Brain microvascular endothelial cell (primary cell): ENCODE measurements around the gene SCFD1.
A peak's percentile ranks its signal among the peaks of the same experiment; 100 is the strongest.
"Not testable (repeated sequence)": the region's sequence is repeated elsewhere in the genome, so short reads cannot be mapped to it uniquely, and the experiment has no call there.

Experiments
- DNase-seq: peaks from one replicate; pipeline ENCODE4 v3.0.0-alpha.2; 2020
- H3K27ac ChIP-seq: fragments of 250-450 bp; sonication (Bioruptor Pico); 2 replicates; pipeline ENCODE4 v1.5.1; 2020; ENCODE audit warnings: mild to moderate bottlenecking, moderate library complexity
- H3K27me3 ChIP-seq: fragments of 250-450 bp; sonication (Bioruptor Pico); replicated peaks from 2 replicates; pipeline ENCODE4 v1.5.1; 2020; ENCODE audit warnings: mild to moderate bottlenecking
- H3K36me3 ChIP-seq: fragments of 250-450 bp; sonication (Bioruptor Pico); replicated peaks from 2 replicates; pipeline ENCODE4 v1.5.1; 2020; ENCODE audit warnings: mild to moderate bottlenecking
- H3K4me3 ChIP-seq: 2 replicates; pipeline ENCODE4 v1.5.1; 2011; ENCODE audit warnings: low read depth, mild to moderate bottlenecking, control low read depth, low read length, moderate library complexity
- CTCF ChIP-seq: IDR thresholded peaks from 2 replicates; pipeline ENCODE4 v1.5.1; 2011; ENCODE audit warnings: low read depth, mild to moderate bottlenecking, moderate library complexity, low read length, control low read depth, inconsistent platforms; ENCODE audit errors: missing control alignments
- in situ Hi-C: cut with HindIII; loops from 2 replicates; pipeline ENCODE4 v1.10.0; 2017; ENCODE audit warnings: low sequenced_read_pairs, low pct_ligation_motif_present

The SCFD1 gene

GRCh38 chr14:30621940-30622830 lies at the start of gene SCFD1:
Gene SCFD1 (plus strand): TSS chr14:30622319. CDS start chr14:30622339, 20 bp downstream.
- H3K27me3 ChIP-seq: no peaks in the 10 kb centered on the region
- peak; percentile 73 for DNase-seq
- H3K4me3 ChIP-seq: peak within 1 kb of the TSS; percentile 78
- no peak for TF ChIP-seq CTCF
- no peaks in the 10 kb centered on the region for H3K36me3 ChIP-seq
- in situ Hi-C loops: no loop called here
- peak within 1 kb of the TSS; percentile 86 for H3K27ac ChIP-seq

GRCh38 chr14:30572771-30573170 lies 49.3 kb upstream of the SCFD1 start:
- in situ Hi-C loops: no loop called here
- no peak overlapping the region for H3K27ac ChIP-seq

GRCh38 chr14:30573226-30573814 lies 48.8 kb upstream of the SCFD1 start:
- no peaks in the 10 kb centered on the region for H3K27me3 ChIP-seq
- no peak overlapping the region for H3K4me3 ChIP-seq
- no peak for DNase-seq
- in situ Hi-C loops: no loop called here
- no peak for TF ChIP-seq CTCF
- no peak overlapping the region for H3K27ac ChIP-seq
- H3K36me3 ChIP-seq: no peaks in the 10 kb centered on the region

More at GRCh38 chr14:30572771-30573170, 49.3 kb upstream of the SCFD1 start:
- no peak for DNase-seq
- no peaks in the 10 kb centered on the region for H3K36me3 ChIP-seq
- H3K27me3 ChIP-seq: no peaks in the 10 kb centered on the region
- no peak for TF ChIP-seq CTCF
- no peak overlapping the region for H3K4me3 ChIP-seq

GRCh38 chr14:30573966-30574365 lies 48.2 kb upstream of the SCFD1 start:
- in situ Hi-C loops: no loop called here
- no peaks in the 10 kb centered on the region for H3K27me3 ChIP-seq
- no peak overlapping the region for H3K4me3 ChIP-seq
- no peaks in the 10 kb centered on the region for H3K36me3 ChIP-seq
- H3K27ac ChIP-seq: no peak overlapping the region
- TF ChIP-seq CTCF: no peak
- DNase-seq: no peak

GRCh38 chr14:30574777-30575176 lies 47.3 kb upstream of the SCFD1 start:
- H3K27me3 ChIP-seq, H3K4me3 ChIP-seq, H3K27ac ChIP-seq, in situ Hi-C loops, DNase-seq, H3K36me3 ChIP-seq: not testable (repeated sequence)

GRCh38 chr14:30576333-30576732 lies 45.8 kb upstream of the SCFD1 start:
- H3K4me3 ChIP-seq, in situ Hi-C loops, H3K27me3 ChIP-seq, H3K36me3 ChIP-seq, H3K27ac ChIP-seq, DNase-seq: not testable (repeated sequence)
